SIG-M5 treated with dmso at 0.1 percent for 504 hours (cell line): ENCODE data around the gene CDC42BPB.
"Not testable (repeated sequence)": the region's sequence is repeated elsewhere in the genome, so short reads cannot be mapped to it uniquely, and the experiment has no call there.

Source experiments
- DNase-seq: peaks from one replicate; lab custom pipeline; 2025; ENCODE audit not compliant: unreplicated experiment; lab: John Stamatoyannopoulos, UW

The CDC42BPB gene

GRCh38 chr14:102902523-102903247 is 154.7 kb downstream of the CDC42BPB start:
- no peak for DNase-seq

DNA sequence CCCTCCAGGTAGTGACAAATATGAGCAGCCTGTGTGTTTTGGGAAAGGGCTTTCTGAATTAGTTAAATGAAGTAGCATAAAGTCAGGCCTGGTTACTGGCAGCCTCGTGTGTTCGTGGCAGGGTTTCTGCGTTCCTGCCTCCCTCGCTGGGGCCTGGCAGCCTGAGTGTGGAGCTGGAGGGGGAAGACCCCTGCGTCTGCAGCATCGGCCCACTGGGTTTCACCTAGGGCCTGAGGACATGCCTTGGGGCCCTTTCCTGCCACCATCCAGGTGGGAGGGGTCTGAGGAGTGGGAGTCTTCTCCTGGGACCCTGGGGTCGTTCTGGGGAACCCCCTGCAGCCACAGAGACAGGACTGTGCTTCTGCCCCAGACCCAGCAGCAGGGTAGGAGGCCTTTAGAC is 155.3 kb downstream of the CDC42BPB start:
- DNase-seq: no peak

DNA sequence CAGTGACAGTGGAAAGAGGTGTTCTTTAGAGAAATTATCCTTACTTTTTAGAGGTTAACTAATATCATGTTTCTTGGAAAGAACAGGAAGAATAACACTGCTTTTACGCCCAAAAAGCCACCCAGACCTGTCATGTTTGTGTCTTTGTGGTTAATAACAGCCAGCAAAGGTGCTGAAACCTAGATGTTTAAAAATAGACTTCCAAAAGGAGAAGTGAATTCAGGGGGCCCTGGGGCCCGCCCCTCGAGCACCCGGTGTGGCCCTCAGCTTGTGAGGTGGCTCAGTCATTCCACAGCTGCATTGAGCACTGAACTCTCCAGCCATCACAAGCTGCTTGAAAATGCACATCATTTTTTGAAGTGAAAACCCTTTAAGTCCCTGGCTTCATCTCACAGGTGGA is 155.7 kb downstream of the CDC42BPB start:
- DNase-seq: peak; percentile 24

GRCh38 chr14:102900631-102901571 is 156.4 kb downstream of the CDC42BPB start:
- no peak for DNase-seq

- DNase-seq: no peak
These were observed 157.8 kb downstream of the CDC42BPB start for GRCh38 chr14:102899516-102899900.

GRCh38 chr14:102898776-102899515 is 158.4 kb downstream of the CDC42BPB start:
- no peak for DNase-seq

DNA sequence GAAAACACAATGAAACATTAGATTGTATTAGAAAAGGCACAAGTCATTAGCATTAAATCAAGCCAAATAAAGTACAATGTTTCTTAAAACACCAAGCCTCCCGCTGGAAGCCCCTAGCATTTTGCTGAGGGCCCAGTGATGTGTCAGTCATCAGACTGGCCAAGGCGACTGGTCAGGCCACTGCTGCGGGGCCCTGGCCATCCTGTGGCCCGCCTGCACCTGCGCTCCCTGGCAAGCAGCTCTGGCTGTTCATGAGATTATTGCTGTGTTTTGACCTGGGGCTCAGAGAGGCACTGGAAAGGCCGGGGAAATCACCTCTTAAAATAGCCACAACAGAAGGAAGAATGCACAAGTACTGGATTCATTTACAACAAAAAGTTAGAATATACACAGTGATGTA is 159.1 kb downstream of the CDC42BPB start:
- no peak for DNase-seq

DNA sequence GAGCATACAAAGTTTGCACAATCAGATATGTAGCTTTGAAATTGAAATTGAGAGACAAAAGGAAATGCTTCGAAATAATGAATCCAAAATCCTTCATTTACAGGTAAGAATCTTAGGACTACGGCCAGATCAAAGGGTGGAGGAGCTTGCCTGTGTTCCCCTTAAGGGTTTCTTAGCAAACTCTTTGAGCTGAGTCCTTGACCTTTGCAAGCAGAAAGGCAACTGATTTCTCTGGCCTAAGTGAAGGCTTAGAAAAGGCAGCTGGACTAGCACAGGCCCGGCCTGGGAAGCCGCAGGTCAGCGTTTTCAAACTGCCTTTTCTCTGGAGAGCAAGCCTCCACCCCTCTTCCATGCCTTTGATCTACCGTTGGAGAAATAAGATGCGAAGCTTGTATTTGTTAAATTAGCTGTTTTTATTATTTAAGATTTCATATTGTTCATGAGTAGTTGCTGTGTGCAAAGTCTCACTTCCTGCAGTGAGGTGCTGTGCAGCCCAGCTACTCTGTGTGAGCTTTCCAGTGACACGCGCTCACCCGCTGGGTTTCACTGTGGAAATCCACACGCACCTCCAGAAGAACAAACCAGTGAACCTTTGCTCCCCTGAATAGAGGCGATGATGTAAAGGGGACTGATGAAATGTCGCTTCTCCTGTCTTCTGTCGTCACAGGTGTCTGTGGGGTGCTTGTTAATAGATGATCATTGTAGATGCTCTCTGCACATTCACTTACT is 159.9 kb downstream of the CDC42BPB start:
- DNase-seq: no peak

- DNase-seq: not testable (repeated sequence)
These were observed 160.6 kb downstream of the CDC42BPB start for GRCh38 chr14:102896735-102897134.

- DNase-seq: no peak
These were observed 163.9 kb downstream of the CDC42BPB start for GRCh38 chr14:102893452-102893851.

- no peak for DNase-seq
These were observed 164.7 kb downstream of the CDC42BPB start for GRCh38 chr14:102892651-102893050.

DNA sequence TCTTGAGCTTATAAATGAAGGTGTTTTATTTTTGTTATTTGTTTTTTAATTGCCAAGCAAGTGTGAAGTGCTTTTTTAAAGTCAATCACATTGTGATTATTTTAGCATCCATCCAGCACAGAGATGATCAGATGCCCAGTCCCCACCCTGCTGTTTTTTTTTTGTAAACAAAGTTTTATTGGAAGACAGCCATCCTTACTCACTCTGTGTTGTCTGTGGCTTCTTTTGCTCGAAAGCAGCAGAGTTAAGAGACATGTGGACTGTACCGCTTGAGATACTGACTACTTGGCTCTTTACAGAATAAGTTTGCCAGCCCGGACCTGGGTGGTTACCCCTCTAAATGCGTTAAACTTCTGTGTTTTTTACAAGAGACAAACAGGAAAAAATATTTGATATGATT is 165.8 kb downstream of the CDC42BPB start:
- no peak for DNase-seq

GRCh38 chr14:102891111-102891510 is 166.2 kb downstream of the CDC42BPB start:
- DNase-seq: no peak

DNA sequence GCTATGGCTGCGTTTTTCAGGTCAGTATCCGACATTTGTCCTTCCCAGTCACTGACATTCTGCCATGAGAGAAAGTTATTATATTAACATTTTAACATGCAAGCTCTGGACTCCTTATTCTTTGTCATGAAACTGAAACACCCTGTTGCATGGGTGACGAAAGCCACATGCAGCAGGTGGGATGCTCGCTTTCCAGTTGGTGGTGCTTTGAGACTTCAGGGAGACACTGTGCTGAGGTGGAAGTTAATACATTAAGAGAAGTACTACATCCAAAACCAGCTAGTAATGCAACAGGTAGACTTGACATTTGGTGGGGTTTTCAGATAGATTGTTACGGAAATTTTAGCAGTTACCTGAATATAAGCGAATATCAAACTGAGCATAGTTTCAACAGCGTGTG is 167.7 kb downstream of the CDC42BPB start:
- no peak for DNase-seq

- no peak for DNase-seq
These were observed 168.6 kb downstream of the CDC42BPB start for GRCh38 chr14:102888748-102889147.

DNA sequence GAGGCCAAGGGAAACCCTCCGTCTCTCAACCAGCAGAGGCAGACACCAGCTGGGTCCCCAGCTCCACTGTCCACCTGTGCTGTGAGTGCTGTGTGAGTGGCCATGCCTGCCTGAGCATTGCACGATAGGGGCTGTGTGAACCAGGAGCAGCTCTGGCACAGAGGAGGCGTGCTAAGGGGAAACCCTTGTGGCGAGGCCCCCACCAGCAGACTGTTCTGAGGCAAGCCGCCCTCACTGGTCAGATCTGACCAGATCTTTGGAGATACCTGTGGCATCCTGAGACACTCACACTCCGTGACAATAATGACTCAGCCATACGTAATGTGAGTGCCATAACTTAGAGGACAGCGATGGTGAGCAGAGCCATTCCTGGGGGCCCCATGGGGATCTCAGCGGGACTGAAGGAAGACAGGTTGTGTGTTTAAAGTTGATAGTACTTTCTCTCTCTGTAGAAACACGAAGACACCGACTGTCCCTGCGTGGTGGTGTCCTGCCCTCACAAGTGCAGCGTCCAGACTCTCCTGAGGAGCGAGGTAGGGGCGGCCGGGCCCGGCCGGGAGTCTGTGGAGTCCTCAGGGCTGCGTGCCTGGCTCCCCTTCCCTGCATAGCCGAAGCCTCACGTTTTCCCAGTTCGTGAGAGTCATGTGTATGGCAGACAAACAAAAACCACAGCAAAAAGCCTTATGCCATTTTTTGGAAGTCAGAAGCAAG is 171.5 kb downstream of the CDC42BPB start:
- no peak for DNase-seq

DNA sequence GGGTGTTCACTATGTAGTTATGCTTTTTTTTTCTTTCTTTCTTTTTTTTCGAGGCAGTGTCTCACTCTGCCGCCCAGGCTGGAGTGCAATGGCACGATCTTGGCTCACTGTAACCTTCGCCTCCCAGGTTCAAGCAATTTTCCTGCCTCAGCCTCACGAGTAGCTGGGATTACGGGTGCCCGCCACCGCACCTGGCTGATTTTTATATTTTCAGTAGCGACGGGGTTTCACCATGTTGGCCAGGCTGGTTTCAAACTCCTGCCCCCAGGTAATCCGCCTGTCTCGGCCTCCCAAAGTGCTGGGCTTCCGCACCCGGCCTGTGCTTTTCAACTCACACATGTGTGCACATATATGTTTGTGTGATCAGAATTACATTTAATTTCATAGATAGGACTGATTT is 173.8 kb downstream of the CDC42BPB start:
- no peak for DNase-seq

DNA sequence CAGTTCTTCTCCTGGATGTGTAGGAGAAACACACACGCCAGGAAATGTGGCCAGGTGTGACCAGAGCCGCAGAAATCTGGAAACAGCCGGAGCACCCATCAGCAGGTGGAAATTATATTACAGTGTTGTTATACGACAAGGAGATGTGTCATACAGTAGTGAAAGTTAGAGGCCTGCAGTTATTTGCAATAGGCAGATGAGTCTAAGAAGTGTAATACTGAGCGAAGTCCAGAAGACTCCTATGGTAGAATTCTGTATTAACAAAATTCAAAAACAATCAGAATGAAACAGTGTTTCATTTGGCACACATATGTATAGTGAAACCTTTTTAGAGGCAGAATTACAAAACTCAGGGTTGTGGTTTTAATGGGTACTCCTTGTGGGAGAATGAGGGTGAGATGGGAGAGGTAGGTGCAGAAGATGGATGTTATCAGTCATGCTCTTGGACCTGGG is 174.2 kb downstream of the CDC42BPB start:
- no peak for DNase-seq
